ENCODE results near the gene ATG4D. TPM values are rescaled to one million over a fixed set of nuclear protein-coding genes. Genes with fewer than 3 reads are reported as not detected.

The ATG4D gene
- total RNA-seq, 1 donor from 2014 or later: 38.5 TPM

- peaks cover 1% of the 10 kb centered on the region for H3K36me3 ChIP-seq (ENCODE audit: control insufficient read depth, insufficient read depth, low read length)
- no peaks in the 10 kb centered on the region for H3K27me3 ChIP-seq (ENCODE audit: control insufficient read depth, insufficient read depth, low read length)
- DNase-seq (ENCODE audit: low read depth): no peak
- TF ChIP-seq CTCF (IDR thresholded peaks at IDR 0.05; ENCODE audit: insufficient read depth, low read length, poor library complexity, severe bottlenecking): no peak
- H3K4me3 ChIP-seq (ENCODE audit: low read depth, low read length): no peak overlapping the region
Measured at GRCh38 chr19:10551698-10552301, 8.1 kb downstream of the ATG4D start.

- Histone ChIP-seq H3K4me3 (ENCODE audit: low read depth, low read length) (no peak overlapping the region), H3K36me3 (ENCODE audit: control insufficient read depth, insufficient read depth, low read length) (no peaks in the 10 kb centered on the region), H3K27me3 (ENCODE audit: control insufficient read depth, insufficient read depth, low read length) (no peaks in the 10 kb centered on the region)
- no peak for DNase-seq (ENCODE audit: low read depth)
- no peak for TF ChIP-seq CTCF (IDR thresholded peaks at IDR 0.05; ENCODE audit: insufficient read depth, low read length, poor library complexity, severe bottlenecking)
Measured at GRCh38 chr19:10552510-10553053, 8.9 kb downstream of the ATG4D start.

GRCh38 chr19:10553087-10553667, 9.5 kb downstream of the ATG4D start:
- H3K36me3 ChIP-seq (ENCODE audit: control insufficient read depth, insufficient read depth, low read length): no peaks in the 10 kb centered on the region
- no peaks in the 10 kb centered on the region for H3K27me3 ChIP-seq (ENCODE audit: control insufficient read depth, insufficient read depth, low read length)
- no peak for DNase-seq (ENCODE audit: low read depth)
- no peak overlapping the region for H3K4me3 ChIP-seq (ENCODE audit: low read depth, low read length)
- no peak for TF ChIP-seq CTCF (IDR thresholded peaks at IDR 0.05; ENCODE audit: insufficient read depth, low read length, poor library complexity, severe bottlenecking)

GRCh38 chr19:10553943-10554381, 10.3 kb downstream of the ATG4D start:
- Histone ChIP-seq H3K4me3 (ENCODE audit: low read depth, low read length) (no peak overlapping the region), H3K36me3 (ENCODE audit: control insufficient read depth, insufficient read depth, low read length) (no peaks in the 10 kb centered on the region), H3K27me3 (ENCODE audit: control insufficient read depth, insufficient read depth, low read length) (no peaks in the 10 kb centered on the region)
- DNase-seq (ENCODE audit: low read depth): no peak
- TF ChIP-seq CTCF (IDR thresholded peaks at IDR 0.05; ENCODE audit: insufficient read depth, low read length, poor library complexity, severe bottlenecking): no peak

GRCh38 chr19:10554760-10555609, 11.3 kb downstream of the ATG4D start:
- Histone ChIP-seq H3K27me3 (ENCODE audit: control insufficient read depth, insufficient read depth, low read length) (no peaks in the 10 kb centered on the region), H3K36me3 (ENCODE audit: control insufficient read depth, insufficient read depth, low read length) (no peaks in the 10 kb centered on the region), H3K4me3 (ENCODE audit: low read depth, low read length) (no peak overlapping the region)
- DNase-seq (ENCODE audit: low read depth): no peak
- TF ChIP-seq CTCF (IDR thresholded peaks at IDR 0.05; ENCODE audit: insufficient read depth, low read length, poor library complexity, severe bottlenecking): no peak

All from kidney epithelial cell (primary cell).